HT1080 (cell line): ENCODE results near the gene KLHL10. TPM values are rescaled to one million over a fixed set of nuclear protein-coding genes. Genes with fewer than 3 reads are reported as not detected.

ENCODE experiments used
- DNase-seq: peaks from one replicate; pipeline ENCODE4 v3.0.0-alpha.2; 2015; ENCODE audit warnings: low read depth
- small RNA-seq: library from RNA; depleted of rRNA; stranded (forward); fragments of <200 nt; gene quantifications from one replicate; pipeline ENCODE3, GENCODE V24; 2014
- total RNA-seq: library from RNA; depleted of rRNA; stranded (reverse); fragments of >200 nt; shearing (Covaris generic); gene quantifications from 2 replicates; pipeline ENCODE4 v1.2.3, GENCODE V29; 2014; rRNA removed

The KLHL10 gene
- total RNA-seq, 1 experiment from 2014 or later, result not detected

GRCh38 chr17:41892021-41892376 is 54.4 kb downstream of the KLHL10 start:
- DNase-seq, result no peak

DNA sequence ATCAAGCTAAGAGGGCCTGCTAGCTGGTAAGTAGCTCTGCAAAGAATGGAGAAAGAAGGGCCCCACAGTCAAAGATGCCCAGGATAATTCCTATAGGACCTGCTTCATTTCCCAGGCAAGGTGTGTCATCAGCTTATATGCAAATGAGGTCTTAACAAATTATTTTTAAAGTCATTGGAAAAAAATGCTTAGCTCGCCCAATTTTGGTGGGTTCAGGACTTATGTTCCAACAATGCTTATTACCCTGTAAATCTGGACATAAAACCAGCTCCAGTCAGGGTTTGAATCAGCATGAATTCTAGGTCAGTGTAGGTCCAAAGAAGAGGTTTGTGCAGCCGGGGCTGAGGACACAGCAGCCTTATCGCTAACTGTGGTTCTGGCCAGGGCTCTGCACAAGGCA is 55.8 kb downstream of the KLHL10 start:
- no peak for DNase-seq

DNA sequence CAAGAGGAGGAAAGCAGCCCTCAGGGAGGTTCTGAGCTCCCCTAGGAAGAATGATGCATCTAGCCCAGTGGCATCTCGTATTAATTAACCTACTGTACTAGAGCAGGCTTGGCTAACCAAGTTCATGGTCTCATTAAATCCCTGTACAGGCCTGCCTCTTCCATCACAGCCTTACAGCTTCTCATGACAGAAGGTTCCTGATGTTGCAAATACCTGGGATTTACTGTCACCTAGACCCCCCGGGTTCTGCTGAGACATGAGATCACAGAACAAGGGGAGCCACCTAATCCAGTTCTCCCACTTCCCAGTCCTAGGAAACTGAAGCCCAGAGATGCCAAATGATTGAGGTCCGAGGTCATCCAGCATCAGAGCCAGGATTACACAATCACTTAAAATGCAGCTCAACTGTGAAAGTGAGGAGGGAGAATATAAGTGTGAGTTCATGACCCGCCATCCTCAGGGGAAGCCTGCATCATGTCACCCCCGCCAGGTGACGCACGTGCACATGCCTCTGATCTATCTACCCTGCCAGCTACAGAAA is 57.2 kb downstream of the KLHL10 start:
- DNase-seq, result peak; percentile 41

GRCh38 chr17:41895617-41896016 is 58.0 kb downstream of the KLHL10 start:
- DNase-seq, result no peak

DNA sequence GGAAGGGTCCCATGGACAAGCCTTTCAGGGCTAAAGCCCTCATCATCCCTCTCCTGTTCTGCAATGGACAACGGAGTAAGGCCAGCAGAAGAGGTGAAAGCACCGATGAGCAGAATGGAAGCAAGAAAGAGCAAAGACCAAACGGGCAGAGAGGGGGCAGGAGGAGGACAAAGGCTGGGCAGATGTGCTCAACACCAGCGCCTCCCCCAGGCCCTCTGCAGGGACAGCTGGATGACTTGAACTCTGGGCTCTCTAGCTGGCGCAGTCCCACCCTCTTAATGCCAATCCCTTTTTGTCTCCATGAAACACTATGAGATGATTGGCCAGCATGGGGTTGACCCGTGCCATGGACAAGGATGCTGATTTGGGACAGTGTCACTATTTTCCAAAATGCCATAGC is 59.1 kb downstream of the KLHL10 start:
- no peak for DNase-seq

Small RNA genes lying within 50 kb of the gene (small RNA-seq; reads per million reads assigned to genes)
- not detected for gene AC125257.2

Other genes starting within 250 kb of the KLHL10 start
- gene KRT16, start 225.1 kb upstream of the KLHL10 start, total RNA-seq, result not detected in 2 replicates
- gene KRT17, start 213.2 kb upstream of the KLHL10 start, total RNA-seq, result 0.72 and 1.6 TPM in 2 replicates
- 78.2 and 312 TPM in 2 replicates for gene EIF1, start 148.9 kb upstream of the KLHL10 start, total RNA-seq
- gene GAST, start 125.5 kb upstream of the KLHL10 start, total RNA-seq, result not detected in 2 replicates
- 0.10 TPM in 1 of 2 replicates, not detected in the other for gene HAP1, start 103.2 kb upstream of the KLHL10 start, total RNA-seq
- gene JUP, start 51.1 kb upstream of the KLHL10 start, total RNA-seq, result 1.6 and 4.0 TPM in 2 replicates
- 71.9 and 75.5 TPM in 2 replicates for gene P3H4, start 25.9 kb upstream of the KLHL10 start, total RNA-seq
- gene FKBP10, start 24.8 kb upstream of the KLHL10 start, total RNA-seq, result 199 and 204 TPM in 2 replicates
- gene NT5C3B, start 1.6 kb upstream of the KLHL10 start, total RNA-seq, result 56.2 and 73.8 TPM in 2 replicates
- gene KLHL11, start 27.6 kb downstream of the KLHL10 start, total RNA-seq, result 25.1 and 26.3 TPM in 2 replicates
- 205 and 226 TPM in 2 replicates for gene ACLY, start 81.1 kb downstream of the KLHL10 start, total RNA-seq
- 0.10 TPM in 1 of 2 replicates, not detected in the other for gene ODAD4, start 92.8 kb downstream of the KLHL10 start, total RNA-seq
- gene CNP, start 129.0 kb downstream of the KLHL10 start, total RNA-seq, result 41.7 and 66.7 TPM in 2 replicates
- gene DNAJC7, start 179.6 kb downstream of the KLHL10 start, total RNA-seq, result 133 and 150 TPM in 2 replicates
- 47.5 and 53.2 TPM in 2 replicates for gene NKIRAS2, start 182.3 kb downstream of the KLHL10 start, total RNA-seq
- gene C17orf113, start 212.8 kb downstream of the KLHL10 start, total RNA-seq, result 0.23 TPM in 2 replicates